GM21360 (cell line): Measurements from ENCODE around the gene QPRT.
"Not testable (repeated sequence)": the region's sequence is repeated elsewhere in the genome, so short reads cannot be mapped to it uniquely, and the experiment has no call there.

Experiments
- ATAC-seq: cut with Tn5 transposase; IDR thresholded peaks from one replicate; pipeline ENCODE4 v1.9.1; 2021; ENCODE audit warnings: mild to moderate bottlenecking, moderate library complexity; ENCODE audit not compliant: unreplicated experiment

The QPRT gene

GRCh38 chr16:29689490-29690351 is 10.7 kb downstream of the QPRT start:
- ATAC-seq = not testable (repeated sequence)

GRCh38 chr16:29692606-29693005 is 13.6 kb downstream of the QPRT start:
- ATAC-seq = not testable (repeated sequence)

GRCh38 chr16:29694384-29695195 is 15.6 kb downstream of the QPRT start:
- no peak for ATAC-seq

GRCh38 chr16:29695675-29696074 is 16.7 kb downstream of the QPRT start:
- not testable (repeated sequence) for ATAC-seq

- no peak for ATAC-seq
These were observed 17.9 kb downstream of the QPRT start for GRCh38 chr16:29696881-29697331.

GRCh38 chr16:29697391-29697790 is 18.4 kb downstream of the QPRT start:
- no peak for ATAC-seq

GRCh38 chr16:29698042-29698441 is 19.1 kb downstream of the QPRT start:
- ATAC-seq = no peak

- no peak for ATAC-seq
These were observed 19.7 kb downstream of the QPRT start for GRCh38 chr16:29698484-29699323.

- ATAC-seq = no peak
These were observed 20.6 kb downstream of the QPRT start for GRCh38 chr16:29699324-29700219.

- no peak for ATAC-seq
These were observed 21.4 kb downstream of the QPRT start for GRCh38 chr16:29700253-29700987.

- ATAC-seq = no peak
These were observed 22.2 kb downstream of the QPRT start for GRCh38 chr16:29701214-29701555.

GRCh38 chr16:29702269-29702668 is 23.3 kb downstream of the QPRT start:
- no peak for ATAC-seq

- no peak for ATAC-seq
These were observed 26.1 kb downstream of the QPRT start for GRCh38 chr16:29705030-29705429.

GRCh38 chr16:29707160-29707559 is 28.2 kb downstream of the QPRT start:
- ATAC-seq = not testable (repeated sequence)

- ATAC-seq = no peak
These were observed 30.1 kb downstream of the QPRT start for GRCh38 chr16:29708917-29709600.

GRCh38 chr16:29709657-29710056 is 30.7 kb downstream of the QPRT start:
- ATAC-seq = not testable (repeated sequence)

GRCh38 chr16:29710227-29711219 is 31.5 kb downstream of the QPRT start:
- ATAC-seq = no peak

GRCh38 chr16:29712809-29713208 is 33.8 kb downstream of the QPRT start:
- no peak for ATAC-seq
